Neural cell (in vitro differentiated cells): ENCODE data around the gene PANX2. TPM values are rescaled to one million over a fixed set of nuclear protein-coding genes. Genes with fewer than 3 reads are reported as not detected.
A peak's percentile ranks its signal among the peaks of the same experiment; 100 is the strongest.

Experiments
- H2AFZ ChIP-seq: fragments of 200-600, 300-800 bp; sonication (generic), shearing (Covaris generic); 2 replicates; pipeline ENCODE4 v1.6.0; 2014; ENCODE audit warnings: low read depth, mild to moderate bottlenecking, antibody characterized with exemption, low read length, moderate library complexity
- H3F3A ChIP-seq: fragments of 200-600 bp; shearing (Covaris generic); 2 replicates; pipeline ENCODE4 v1.6.1; 2016; ENCODE audit warnings: mild to moderate bottlenecking, moderate library complexity, mixed read lengths, antibody characterized with exemption, low read length; ENCODE audit not compliant: insufficient read depth, poor library complexity, severe bottlenecking
- H3K27ac ChIP-seq: fragments of 200-600, 300-800 bp; sonication (generic), shearing (Covaris generic); 2 replicates; pipeline ENCODE4 v1.5.1; 2014; ENCODE audit warnings: mild to moderate bottlenecking, low read length, moderate library complexity
- H3K27me3 ChIP-seq: fragments of 300-800, 200-600 bp; sonication (generic), shearing (Covaris generic); 2 replicates; pipeline ENCODE4 v1.6.0; 2014; ENCODE audit warnings: mild to moderate bottlenecking, low read depth, low read length, moderate library complexity; ENCODE audit not compliant: insufficient read depth
- H3K36me3 ChIP-seq: fragments of 300-800, 200-600 bp; sonication (generic), shearing (Covaris generic); 2 replicates; pipeline ENCODE4 v1.5.1; 2014; ENCODE audit warnings: mild to moderate bottlenecking, antibody characterized with exemption, low read length, moderate library complexity; ENCODE audit not compliant: insufficient read depth
- H3K4me2 ChIP-seq: fragments of 300-800, 200-600 bp; sonication (generic), shearing (Covaris generic); 2 replicates; pipeline ENCODE4 v1.6.0; 2014; ENCODE audit warnings: mild to moderate bottlenecking, low read length
- H3K4me3 ChIP-seq: fragments of 300-800, 200-600 bp; sonication (generic), shearing (Covaris generic); 2 replicates; pipeline ENCODE4 v1.5.1; 2014; ENCODE audit warnings: mild to moderate bottlenecking, low read length, moderate library complexity
- H3K79me2 ChIP-seq: fragments of 200-600 bp; shearing (Covaris generic); replicated peaks from 2 replicates; pipeline ENCODE4 v1.6.0; 2014; ENCODE audit warnings: mild to moderate bottlenecking, low read length, moderate library complexity; ENCODE audit not compliant: insufficient read depth
- H3K9ac ChIP-seq: fragments of 300-800, 200-600 bp; sonication (generic), shearing (Covaris generic); 2 replicates; pipeline ENCODE4 v1.6.1; 2016; ENCODE audit warnings: mild to moderate bottlenecking, low read length, mixed read lengths
- H3K9me2 ChIP-seq: fragments of 200-600 bp; shearing (Covaris generic); 2 replicates; pipeline ENCODE4 v1.6.1; 2016; ENCODE audit warnings: mild to moderate bottlenecking, low read length, mixed read lengths; ENCODE audit not compliant: insufficient read depth
- H3K9me3 ChIP-seq: fragments of 200-600, 300-800 bp; sonication (generic), shearing (Covaris generic); 2 replicates; pipeline ENCODE4 v1.6.1; 2016; ENCODE audit warnings: mild to moderate bottlenecking, mixed run types, low read length, moderate library complexity, mixed read lengths
- H4K20me1 ChIP-seq: fragments of 200-600 bp; shearing (Covaris generic); 2 replicates; pipeline ENCODE4 v1.6.1; 2016; ENCODE audit warnings: mild to moderate bottlenecking, mixed run types; ENCODE audit not compliant: insufficient read depth
- CTCF ChIP-seq: fragments of 450-650 bp; IDR thresholded peaks from 2 replicates; pipeline ENCODE4 v1.5.1; 2014; ENCODE audit warnings: antibody characterized with exemption, mild to moderate bottlenecking, moderate library complexity; ENCODE audit not compliant: poor library complexity, severe bottlenecking
- EP300 ChIP-seq: fragments of 450-650 bp; conservative IDR thresholded peaks from 2 replicates; pipeline ENCODE4 v1.6.1; 2014; ENCODE audit warnings: antibody characterized with exemption, mild to moderate bottlenecking, moderate library complexity; ENCODE audit not compliant: poor library complexity, severe bottlenecking
- EZH2 ChIP-seq: fragments of 200-600, 300-800 bp; shearing (Covaris generic), sonication (generic); IDR thresholded peaks from 2 replicates; pipeline ENCODE4 v1.6.1; 2014; ENCODE audit warnings: antibody characterized with exemption, low read length, borderline replicate concordance, mild to moderate bottlenecking; ENCODE audit not compliant: insufficient read depth, poor library complexity, severe bottlenecking
- MXI1 ChIP-seq: fragments of 450-650 bp; conservative IDR thresholded peaks from 2 replicates; pipeline ENCODE4 v1.6.1; 2014; ENCODE audit warnings: antibody characterized with exemption, mild to moderate bottlenecking; ENCODE audit not compliant: poor library complexity, severe bottlenecking
- POLR2AphosphoS5 ChIP-seq: IDR thresholded peaks from 2 replicates; pipeline ENCODE4 v1.6.1; 2012
- RAD21 ChIP-seq: fragments of 450-650 bp; conservative IDR thresholded peaks from 2 replicates; pipeline ENCODE4 v1.6.1; 2014; ENCODE audit warnings: antibody characterized with exemption, mild to moderate bottlenecking, moderate library complexity
- REST ChIP-seq: IDR thresholded peaks from 2 replicates; pipeline ENCODE4 v1.6.1; 2012; ENCODE audit warnings: borderline replicate concordance
- SMC3 ChIP-seq: fragments of 450-650 bp; conservative IDR thresholded peaks from 2 replicates; pipeline ENCODE4 v1.6.1; 2014; ENCODE audit warnings: antibody characterized with exemption, mild to moderate bottlenecking, moderate library complexity; ENCODE audit not compliant: poor library complexity
- TAF1 ChIP-seq: IDR thresholded peaks from 2 replicates; pipeline ENCODE4 v1.6.1; 2012; ENCODE audit warnings: low read depth
- polyA plus RNA-seq: library from polyadenylated mRNA; depleted of rRNA; stranded (reverse); fragments of >200 nt; gene quantifications from 2 replicates; pipeline ENCODE4 v1.2.3, GENCODE V29; 2014

Gene PANX2
- polyA plus RNA-seq, 1 donor from 2014 or later = 3.4 TPM

- no peaks in the 10 kb centered on the region for H3F3A ChIP-seq
- no peaks in the 10 kb centered on the region for H4K20me1 ChIP-seq
- peak overlapping the region; percentile 62 for H3K9ac ChIP-seq
- H3K9me2 ChIP-seq = no peaks in the 10 kb centered on the region
- TF ChIP-seq MXI1 = no peak
- TF ChIP-seq POLR2AphosphoS5 = no peak
- peaks cover 2% of the 10 kb centered on the region for H3K79me2 ChIP-seq
- no peaks in the 10 kb centered on the region for H3K36me3 ChIP-seq
- no peak overlapping the region for H2AFZ ChIP-seq
- H3K4me3 ChIP-seq = peak overlapping the region; percentile 71
- H3K27ac ChIP-seq = no peak overlapping the region
- no peaks in the 10 kb centered on the region for H3K9me3 ChIP-seq
- H3K4me2 ChIP-seq = peak overlapping the region; percentile 91
- H3K27me3 ChIP-seq = no peaks in the 10 kb centered on the region
Measured at GRCh38 chr22:50186181-50186714, 15.7 kb downstream of the PANX2 start.

- peaks cover 2% of the 10 kb centered on the region for H3K79me2 ChIP-seq
- H3K36me3 ChIP-seq = no peaks in the 10 kb centered on the region
- peak overlapping the region; percentile 71 for H3K4me3 ChIP-seq
- no peaks in the 10 kb centered on the region for H3F3A ChIP-seq
- H3K9ac ChIP-seq = peak overlapping the region; percentile 62
- TF ChIP-seq EZH2 (no peak), SMC3 (no peak), MXI1 (no peak), TAF1 (no peak), RAD21 (no peak), EP300 (no peak), CTCF (no peak), REST (no peak), POLR2AphosphoS5 (no peak)
- no peaks in the 10 kb centered on the region for H4K20me1 ChIP-seq
- no peaks in the 10 kb centered on the region for H3K27me3 ChIP-seq
- H3K9me3 ChIP-seq = no peaks in the 10 kb centered on the region
- no peaks in the 10 kb centered on the region for H3K9me2 ChIP-seq
- no peak overlapping the region for H3K27ac ChIP-seq
- H2AFZ ChIP-seq = no peak overlapping the region
- peak overlapping the region; percentile 91 for H3K4me2 ChIP-seq
Measured at GRCh38 chr22:50186761-50187523, 16.4 kb downstream of the PANX2 start.
